Upper lobe of left lung (tissue), 6 donors: Measurements from ENCODE around the gene KHDC3L. TPM values are rescaled to one million over a fixed set of nuclear protein-coding genes. Genes with fewer than 3 reads are reported as not detected.
"Not testable (repeated sequence)": the region's sequence is repeated elsewhere in the genome, so short reads cannot be mapped to it uniquely, and the experiment has no call there.

Experiments used
- ATAC-seq, 2 donors: fragments of 200-7000 bp; cut with Tn5 transposase; one replicate each; pipeline ENCODE4 v1.9.1; 2022; ENCODE audit warnings: mild to moderate bottlenecking in 2 of 2, moderate library complexity in 2 of 2; ENCODE audit not compliant: low FRiP score in 2 of 2
- DNase-seq, 2 donors: peaks; one replicate each; pipeline ENCODE4 v3.0.0-alpha.2; 2019 to 2020
- H3K27ac ChIP-seq, 4 donors: fragments of 200-600 bp; sonication (generic); one replicate each; pipeline ENCODE4 v1.5.1; 2016 to 2019
- H3K27me3 ChIP-seq, 4 donors: fragments of 200-600 bp; sonication (generic); one replicate each; pipeline ENCODE4 v1.5.1; 2017 to 2019
- H3K36me3 ChIP-seq, 4 donors: fragments of 200-600 bp; sonication (generic); one replicate each; pipeline ENCODE4 v1.5.1; 2016 to 2019
- H3K4me1 ChIP-seq, 4 donors: fragments of 200-600 bp; sonication (generic); one replicate each; pipeline ENCODE4 v1.5.1; 2018 to 2019
- H3K4me3 ChIP-seq, 4 donors: fragments of 200-600 bp; sonication (generic); one replicate each; pipeline ENCODE4 v1.5.1; 2017 to 2019; ENCODE audit warnings: mild to moderate bottlenecking in 2 of 4, moderate library complexity in 1 of 4
- H3K9me3 ChIP-seq, 4 donors: fragments of 200-600 bp; sonication (generic); one replicate each; pipeline ENCODE4 v1.5.1; 2018 to 2019
- EP300 ChIP-seq, 4 donors: sonication (generic); formaldehyde crosslinking; IDR thresholded peaks; one replicate each; pipeline ENCODE4 v1.5.1; 2017; ENCODE audit warnings: antibody characterized with exemption in 4 of 4, control low read depth in 2 of 4
- POLR2A ChIP-seq, 4 donors: fragments of 450-650 bp; IDR thresholded peaks; one replicate each; pipeline ENCODE4 v1.5.1; 2016 to 2017; ENCODE audit warnings: antibody characterized with exemption in 4 of 4, mild to moderate bottlenecking in 2 of 4
- POLR2AphosphoS5 ChIP-seq, 2 donors: sonication (generic); formaldehyde crosslinking; IDR thresholded peaks; one replicate each; pipeline ENCODE4 v1.5.1; 2017; ENCODE audit warnings: antibody characterized with exemption in 2 of 2
- WGBS, 2 donors: methylation state at CpG; one replicate each; pipeline ENCODE4 v1.1.5; 2017 to 2018; 5-methylcytosine and 5-hydroxymethylcytosine counted together
- total RNA-seq, 6 donors: library from RNA; depleted of rRNA in 4 of 6; stranded (reverse); fragments of >200 nt in 4 of 6; gene quantifications; one replicate each; pipeline versions ENCODE4 v1.1.0 to v1.2.1, GENCODE V29; 2016 to 2021
- TF ChIP-seq, protein P1 (sequence below), 6 experiments: fragments of 450-650 bp in 4 of 6; fragments of 200-600 bp in 2 of 6; sonication (generic) in 2 of 6; IDR thresholded peaks; one replicate each; pipeline ENCODE4 v1.5.1; 2016 to 2019; ENCODE audit warnings: antibody characterized with exemption in 6 of 6
- donor health status: DM: no; HTN: no; CAD: no; lungs with moderate emphysema.
- donor health status: DM: no; HTN: yes; CAD: no; lungs with severe emphysema.

The KHDC3L gene
- total RNA-seq, 6 donors from 2014 or later: not detected

- H3K36me3 ChIP-seq: no peaks in the 10 kb centered on the region
- no peak for TF ChIP-seq POLR2AphosphoS5 (IDR thresholded peaks at IDR 0.05)
- no peak for TF ChIP-seq POLR2A (IDR thresholded peaks at IDR 0.05)
- no peak for TF ChIP-seq EP300 (IDR thresholded peaks at IDR 0.05)
- TF ChIP-seq, protein P1, sequence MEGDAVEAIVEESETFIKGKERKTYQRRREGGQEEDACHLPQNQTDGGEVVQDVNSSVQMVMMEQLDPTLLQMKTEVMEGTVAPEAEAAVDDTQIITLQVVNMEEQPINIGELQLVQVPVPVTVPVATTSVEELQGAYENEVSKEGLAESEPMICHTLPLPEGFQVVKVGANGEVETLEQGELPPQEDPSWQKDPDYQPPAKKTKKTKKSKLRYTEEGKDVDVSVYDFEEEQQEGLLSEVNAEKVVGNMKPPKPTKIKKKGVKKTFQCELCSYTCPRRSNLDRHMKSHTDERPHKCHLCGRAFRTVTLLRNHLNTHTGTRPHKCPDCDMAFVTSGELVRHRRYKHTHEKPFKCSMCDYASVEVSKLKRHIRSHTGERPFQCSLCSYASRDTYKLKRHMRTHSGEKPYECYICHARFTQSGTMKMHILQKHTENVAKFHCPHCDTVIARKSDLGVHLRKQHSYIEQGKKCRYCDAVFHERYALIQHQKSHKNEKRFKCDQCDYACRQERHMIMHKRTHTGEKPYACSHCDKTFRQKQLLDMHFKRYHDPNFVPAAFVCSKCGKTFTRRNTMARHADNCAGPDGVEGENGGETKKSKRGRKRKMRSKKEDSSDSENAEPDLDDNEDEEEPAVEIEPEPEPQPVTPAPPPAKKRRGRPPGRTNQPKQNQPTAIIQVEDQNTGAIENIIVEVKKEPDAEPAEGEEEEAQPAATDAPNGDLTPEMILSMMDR (IDR thresholded peaks at IDR 0.05): no peak
- no peaks in the 10 kb centered on the region for H3K27me3 ChIP-seq
- no peak within 1 kb of the TSS for H3K4me3 ChIP-seq
- ATAC-seq (no peak), DNase-seq (peak in 1 of 2 donors; percentile 82)
- 96 to 99% methylated on average over 18 to 30 of the region's 36 CpGs for WGBS, 2 donors
- H3K27ac ChIP-seq: no peak within 1 kb of the TSS
- peaks cover 0 to 18% (median 11%) of the 10 kb centered on the region in 4 donors for H3K9me3 ChIP-seq
- H3K4me1 ChIP-seq: no peaks in the 10 kb centered on the region
Observed at GRCh38 chr6:73369563-73369962, 7.1 kb downstream of the KHDC3L start, which contains the start of gene OOEP. OOEP (minus strand) TSS chr6:73369897; CDS start chr6:73369792, 105 bp downstream.

GRCh38 chr6:73371984-73372383, 9.5 kb downstream of the KHDC3L start:
- no peaks in the 10 kb centered on the region for H3K36me3 ChIP-seq
- no peaks in the 10 kb centered on the region for H3K4me1 ChIP-seq
- no peaks in the 10 kb centered on the region for H3K27me3 ChIP-seq
- ATAC-seq (no peak), DNase-seq (no peak)
- no peak overlapping the region for H3K4me3 ChIP-seq
- 96% methylated on average over 4 of the region's 4 CpGs for WGBS, 2 donors
- no peak for TF ChIP-seq EP300 (IDR thresholded peaks at IDR 0.05)
- no peak for TF ChIP-seq POLR2AphosphoS5 (IDR thresholded peaks at IDR 0.05)
- TF ChIP-seq, protein P1 (IDR thresholded peaks at IDR 0.05): no peak
- H3K9me3 ChIP-seq: peaks cover 0 to 18% (median 11%) of the 10 kb centered on the region in 4 donors
- no peak overlapping the region for H3K27ac ChIP-seq

- WGBS, 2 donors: 80 to 88% methylated on average over 10 of the region's 10 CpGs
- ATAC-seq (no peak), DNase-seq (no peak)
- Histone ChIP-seq H3K27ac (no peak overlapping the region), H3K4me1 (no peaks in the 10 kb centered on the region), H3K4me3 (no peak overlapping the region), H3K27me3 (no peaks in the 10 kb centered on the region), H3K9me3 (peaks cover 0 to 18% (median 11%) of the 10 kb centered on the region in 4 donors), H3K36me3 (no peaks in the 10 kb centered on the region)
- TF ChIP-seq, protein P1 (IDR thresholded peaks at IDR 0.05): no peak
Observed at GRCh38 chr6:73372516-73372915, 10.1 kb downstream of the KHDC3L start.

GRCh38 chr6:73375216-73375615, 12.8 kb downstream of the KHDC3L start:
- H3K4me3 ChIP-seq: no peak overlapping the region
- H3K36me3 ChIP-seq: no peaks in the 10 kb centered on the region
- no peaks in the 10 kb centered on the region for H3K27me3 ChIP-seq
- DNase-seq: no peak
- TF ChIP-seq, protein P1 (IDR thresholded peaks at IDR 0.05): no peak
- no peak for TF ChIP-seq EP300 (IDR thresholded peaks at IDR 0.05)
- 84 to 95% methylated on average over 1 of the region's 1 CpG for WGBS, 2 donors
- H3K27ac ChIP-seq: no peak overlapping the region
- ATAC-seq: no peak
- peaks cover 0 to 18% (median 11%) of the 10 kb centered on the region in 4 donors for H3K9me3 ChIP-seq
- H3K4me1 ChIP-seq: no peaks in the 10 kb centered on the region

- peaks cover 0 to 4% (median 4%) of the 10 kb centered on the region in 4 donors for H3K9me3 ChIP-seq
- DNase-seq (no peak), ATAC-seq (no peak)
- no peaks in the 10 kb centered on the region for H3K27me3 ChIP-seq
- H3K36me3 ChIP-seq: no peaks in the 10 kb centered on the region
- H3K4me3 ChIP-seq: no peak overlapping the region
- TF ChIP-seq EP300 (IDR thresholded peaks at IDR 0.05) (no peak), POLR2A (IDR thresholded peaks at IDR 0.05) (no peak), POLR2AphosphoS5 (IDR thresholded peaks at IDR 0.05) (no peak)
- TF ChIP-seq, protein P1 (IDR thresholded peaks at IDR 0.05): no peak
- H3K27ac ChIP-seq: no peak overlapping the region
- H3K4me1 ChIP-seq: no peaks in the 10 kb centered on the region
- 64 to 69% methylated on average over 3 of the region's 3 CpGs for WGBS, 2 donors
Observed at GRCh38 chr6:73377225-73377624, 14.8 kb downstream of the KHDC3L start.

DNA sequence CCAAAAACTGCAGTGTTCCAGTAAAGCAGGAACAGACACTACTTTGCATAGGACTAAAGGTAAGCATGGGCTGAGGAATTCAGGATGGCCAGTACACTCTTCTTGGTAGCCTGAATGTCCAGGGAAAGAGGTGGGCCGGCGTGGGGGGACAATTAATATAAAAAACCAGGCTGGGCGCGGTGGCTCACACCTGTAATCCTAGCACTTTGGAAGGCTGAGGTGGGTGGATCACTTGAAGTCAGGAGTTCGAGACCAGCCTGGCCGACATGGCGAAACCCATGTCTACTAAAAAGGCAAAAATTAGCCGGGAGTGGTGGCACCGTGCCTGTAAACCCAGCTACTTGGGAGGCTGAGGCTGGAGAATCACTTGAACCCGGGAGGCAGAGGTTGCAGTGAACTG, 19.1 kb downstream of the KHDC3L start:
- not testable (repeated sequence) for ATAC-seq, H3K27ac ChIP-seq, H3K36me3 ChIP-seq, H3K4me3 ChIP-seq, H3K9me3 ChIP-seq, H3K27me3 ChIP-seq, DNase-seq, H3K4me1 ChIP-seq
- 92 to 96% methylated on average over 10 of the region's 10 CpGs for WGBS, 2 donors
